Peyer's patch (tissue), 4 donors: ENCODE measurements around the gene PTPRB. TPM values are rescaled to one million over a fixed set of nuclear protein-coding genes. Genes with fewer than 3 reads are reported as not detected.

Experiments used
- DNase-seq, 3 donors: peaks; one replicate each; pipeline ENCODE4 v3.0.0-alpha.2; 2017 to 2019
- H3K27ac ChIP-seq, 4 donors: fragments of 200-600 bp; sonication (generic); one replicate each; pipeline ENCODE4 v1.5.1; 2016 to 2019
- H3K27me3 ChIP-seq, 2 donors: fragments of 200-600 bp; sonication (generic); one replicate each; pipeline ENCODE4 v1.5.1; 2019
- H3K36me3 ChIP-seq, 3 donors: fragments of 200-600 bp; sonication (generic); one replicate each; pipeline ENCODE4 v1.5.1; 2016 to 2019
- H3K4me1 ChIP-seq, 4 donors: fragments of 200-600 bp; sonication (generic); one replicate each; pipeline ENCODE4 v1.5.1; 2016 to 2019
- H3K4me3 ChIP-seq, 4 donors: fragments of 200-600 bp; sonication (generic); 1 replicate in 3 of 4; 2 replicates in 1 of 4; pipeline ENCODE4 v1.5.1; 2016 to 2019; ENCODE audit warnings: mild to moderate bottlenecking in 1 of 4
- H3K9me3 ChIP-seq, 4 donors: fragments of 200-600 bp; sonication (generic); one replicate each; pipeline ENCODE4 v1.5.1; 2016 to 2019; ENCODE audit warnings: mild to moderate bottlenecking in 1 of 4
- CTCF ChIP-seq, 6 experiments: fragments of 450-650 bp in 4 of 6; fragments of 200-600 bp in 2 of 6; sonication (generic) in 1 of 6; IDR thresholded peaks; one replicate each; pipeline ENCODE4 v1.5.1; 2017 to 2019; ENCODE audit warnings: antibody characterized with exemption in 6 of 6, mild to moderate bottlenecking in 3 of 6, moderate library complexity in 1 of 6
- POLR2A ChIP-seq, 2 donors: fragments of 450-650 bp; IDR thresholded peaks; one replicate each; pipeline ENCODE4 v1.5.1; 2017; ENCODE audit warnings: antibody characterized with exemption in 2 of 2, mild to moderate bottlenecking in 2 of 2, moderate library complexity in 2 of 2
- total RNA-seq, 4 donors: library from RNA; depleted of rRNA; stranded (reverse); fragments of >200 nt; gene quantifications; one replicate each; pipeline ENCODE4 v1.1.0, GENCODE V29; 2016

Gene PTPRB
- total RNA-seq, 4 donors from 2014 or later: 10.5 to 38.8 (median 30.5) TPM

DNA sequence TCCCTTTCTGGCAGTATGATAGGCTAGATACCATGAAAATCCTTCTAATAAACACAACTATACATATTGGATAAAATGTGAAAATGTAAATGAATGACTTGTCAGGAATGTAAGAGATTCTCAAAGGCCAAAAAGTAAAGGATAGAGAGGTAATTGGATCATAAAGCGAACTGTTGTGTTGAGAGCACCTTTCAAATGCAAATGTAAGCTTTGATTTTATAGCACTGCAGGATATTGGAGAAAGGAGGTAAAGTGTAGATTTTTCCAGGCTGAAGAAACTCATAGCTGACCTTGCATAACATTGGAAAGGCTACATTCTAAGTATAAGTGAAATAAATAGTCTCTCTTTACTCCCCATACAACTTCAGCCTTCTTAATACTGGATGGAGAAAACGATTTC, 54.0 kb downstream of the PTPRB start:
- Histone ChIP-seq H3K36me3 (no peaks in the 10 kb centered on the region), H3K27ac (no peak overlapping the region), H3K27me3 (no peaks in the 10 kb centered on the region), H3K9me3 (no peaks in the 10 kb centered on the region), H3K4me3 (no peak overlapping the region), H3K4me1 (no peaks in the 10 kb centered on the region)
- DNase-seq: no peak
- TF ChIP-seq POLR2A (IDR thresholded peaks at IDR 0.05) (no peak), CTCF (IDR thresholded peaks at IDR 0.05) (no peak)

DNA sequence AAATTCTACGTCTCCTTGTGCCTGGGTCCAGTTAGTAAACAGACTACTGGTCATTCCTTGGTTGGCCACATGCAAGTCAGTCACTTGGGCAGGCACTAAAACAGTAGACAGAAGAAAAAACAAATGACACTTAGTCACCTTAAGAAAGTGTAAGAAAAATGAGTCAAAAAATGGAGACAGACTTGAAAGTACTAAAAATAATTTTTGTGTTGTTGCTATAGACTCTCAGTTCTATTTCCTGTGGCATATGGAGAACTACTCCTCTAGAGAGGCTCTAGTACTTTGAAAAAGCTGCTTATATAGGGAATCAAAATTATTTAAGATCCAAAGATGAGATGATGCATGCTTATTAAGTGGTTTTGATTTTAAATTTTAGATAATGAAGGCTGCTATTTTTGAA, 56.0 kb downstream of the PTPRB start:
- H3K27ac ChIP-seq: no peak overlapping the region
- DNase-seq: no peak
- H3K4me3 ChIP-seq: no peak overlapping the region
- no peak for TF ChIP-seq POLR2A (IDR thresholded peaks at IDR 0.05)
- TF ChIP-seq CTCF (IDR thresholded peaks at IDR 0.05): no peak
- H3K36me3 ChIP-seq: no peaks in the 10 kb centered on the region
- no peaks in the 10 kb centered on the region for H3K9me3 ChIP-seq
- H3K4me1 ChIP-seq: no peaks in the 10 kb centered on the region
- H3K27me3 ChIP-seq: no peaks in the 10 kb centered on the region

GRCh38 chr12:70577283-70577634, 60.0 kb downstream of the PTPRB start:
- Histone ChIP-seq H3K36me3 (no peaks in the 10 kb centered on the region), H3K4me1 (no peaks in the 10 kb centered on the region), H3K9me3 (no peaks in the 10 kb centered on the region), H3K4me3 (no peak overlapping the region), H3K27me3 (no peaks in the 10 kb centered on the region), H3K27ac (no peak overlapping the region)
- no peak for DNase-seq
- TF ChIP-seq POLR2A (IDR thresholded peaks at IDR 0.05) (no peak), CTCF (IDR thresholded peaks at IDR 0.05) (no peak)

GRCh38 chr12:70576341-70577282, 60.6 kb downstream of the PTPRB start:
- H3K4me1 ChIP-seq: no peaks in the 10 kb centered on the region
- no peaks in the 10 kb centered on the region for H3K9me3 ChIP-seq
- TF ChIP-seq CTCF (IDR thresholded peaks at IDR 0.05) (peak; percentile 35 to 86 (median 78)), POLR2A (IDR thresholded peaks at IDR 0.05) (no peak)
- no peak overlapping the region for H3K27ac ChIP-seq
- no peaks in the 10 kb centered on the region for H3K36me3 ChIP-seq
- no peak for DNase-seq
- H3K4me3 ChIP-seq: no peak overlapping the region
- no peaks in the 10 kb centered on the region for H3K27me3 ChIP-seq

DNA sequence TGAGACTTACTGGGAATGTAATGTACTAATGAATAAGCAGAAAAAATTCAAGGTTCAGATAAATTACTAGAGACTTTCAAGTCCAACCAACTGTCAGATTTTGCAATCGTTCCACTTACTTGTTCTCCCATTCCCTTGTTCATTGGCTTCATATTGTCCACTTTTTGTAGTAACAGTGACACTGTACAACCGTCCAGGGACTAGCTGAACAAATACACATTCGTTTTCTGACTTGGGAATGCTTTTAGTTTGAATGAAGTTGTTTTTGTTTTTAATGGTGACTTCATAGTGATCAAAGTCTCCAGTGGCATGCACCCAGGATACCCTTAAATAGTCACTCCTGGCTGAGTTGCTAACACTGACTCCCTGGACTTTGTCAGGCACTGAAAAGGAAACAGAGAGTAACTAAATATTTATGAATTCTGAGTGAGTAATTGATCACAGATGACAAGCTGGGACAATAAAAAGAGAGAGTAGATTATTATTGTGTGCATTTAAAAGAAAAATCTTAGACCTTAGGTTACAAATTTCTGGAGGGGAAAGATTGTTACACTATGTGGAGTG, 65.4 kb downstream of the PTPRB start:
- H3K36me3 ChIP-seq: peaks cover 0 to 13% (median 0%) of the 10 kb centered on the region in 3 donors
- TF ChIP-seq CTCF (IDR thresholded peaks at IDR 0.05) (no peak), POLR2A (IDR thresholded peaks at IDR 0.05) (no peak)
- no peaks in the 10 kb centered on the region for H3K4me1 ChIP-seq
- no peak overlapping the region for H3K27ac ChIP-seq
- H3K27me3 ChIP-seq: no peaks in the 10 kb centered on the region
- no peaks in the 10 kb centered on the region for H3K9me3 ChIP-seq
- no peak overlapping the region for H3K4me3 ChIP-seq
- DNase-seq: no peak
